ENCODE data around the gene EIF2S3B.

DNA sequence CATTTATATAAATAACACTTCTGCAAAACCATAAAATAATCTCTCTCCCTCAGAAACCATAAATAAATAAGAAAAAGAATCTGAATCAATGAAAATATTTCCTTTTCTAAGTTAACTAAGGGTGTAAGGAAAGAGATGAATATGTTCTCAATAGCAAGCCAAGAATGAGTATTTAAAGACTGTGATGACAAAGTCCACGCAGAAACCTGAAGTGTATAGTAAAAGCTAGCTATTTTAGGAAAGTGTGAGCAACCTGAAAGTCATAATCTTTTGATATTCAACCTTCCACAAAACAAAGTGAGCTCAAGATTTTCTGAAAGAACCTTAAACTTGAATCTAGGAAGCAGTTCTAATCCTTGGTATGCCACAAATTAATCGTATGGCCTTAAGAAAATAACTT is 15.9 kb downstream of the EIF2S3B start:
- TF ChIP-seq, protein P1, sequence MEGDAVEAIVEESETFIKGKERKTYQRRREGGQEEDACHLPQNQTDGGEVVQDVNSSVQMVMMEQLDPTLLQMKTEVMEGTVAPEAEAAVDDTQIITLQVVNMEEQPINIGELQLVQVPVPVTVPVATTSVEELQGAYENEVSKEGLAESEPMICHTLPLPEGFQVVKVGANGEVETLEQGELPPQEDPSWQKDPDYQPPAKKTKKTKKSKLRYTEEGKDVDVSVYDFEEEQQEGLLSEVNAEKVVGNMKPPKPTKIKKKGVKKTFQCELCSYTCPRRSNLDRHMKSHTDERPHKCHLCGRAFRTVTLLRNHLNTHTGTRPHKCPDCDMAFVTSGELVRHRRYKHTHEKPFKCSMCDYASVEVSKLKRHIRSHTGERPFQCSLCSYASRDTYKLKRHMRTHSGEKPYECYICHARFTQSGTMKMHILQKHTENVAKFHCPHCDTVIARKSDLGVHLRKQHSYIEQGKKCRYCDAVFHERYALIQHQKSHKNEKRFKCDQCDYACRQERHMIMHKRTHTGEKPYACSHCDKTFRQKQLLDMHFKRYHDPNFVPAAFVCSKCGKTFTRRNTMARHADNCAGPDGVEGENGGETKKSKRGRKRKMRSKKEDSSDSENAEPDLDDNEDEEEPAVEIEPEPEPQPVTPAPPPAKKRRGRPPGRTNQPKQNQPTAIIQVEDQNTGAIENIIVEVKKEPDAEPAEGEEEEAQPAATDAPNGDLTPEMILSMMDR (IDR thresholded peaks at IDR 0.05 in 4 of 5, conservative IDR thresholded peaks at IDR 0.05 in 1 of 5): no peak
- no peak for TF ChIP-seq POLR2A (IDR thresholded peaks at IDR 0.05)

All from gastrocnemius medialis (tissue), 4 donors.